NCI-H460 (cell line): ENCODE data around the gene RAB17. TPM values are rescaled to one million over a fixed set of nuclear protein-coding genes. Genes with fewer than 3 reads are reported as not detected.
"Not testable (repeated sequence)": the region's sequence is repeated elsewhere in the genome, so short reads cannot be mapped to it uniquely, and the experiment has no call there.

Source experiments
- DNase-seq: peaks from one replicate; pipeline ENCODE4 v3.0.0-alpha.2; 2016; ENCODE audit warnings: low read depth; ENCODE audit errors: extremely low read depth
- total RNA-seq: library from RNA; depleted of rRNA; stranded (reverse); fragments of >200 nt; shearing (Covaris generic); gene quantifications from 2 replicates; pipeline ENCODE4 v1.2.3, GENCODE V29; 2014

RAB17 gene
- total RNA-seq, 1 experiment from 2014 or later: 0.32 TPM

GRCh38 chr2:237625216-237625705 lies 34.7 kb upstream of the RAB17 start:
- DNase-seq: no peak

GRCh38 chr2:237624565-237624964 lies 34.0 kb upstream of the RAB17 start:
- no peak for DNase-seq

- no peak for DNase-seq
These were observed 33.2 kb upstream of the RAB17 start for GRCh38 chr2:237623428-237624403.

GRCh38 chr2:237618449-237618848 lies 27.9 kb upstream of the RAB17 start:
- no peak for DNase-seq

- no peak for DNase-seq
These were observed 27.1 kb upstream of the RAB17 start for GRCh38 chr2:237617587-237617982.

- no peak for DNase-seq
These were observed 26.4 kb upstream of the RAB17 start for GRCh38 chr2:237616734-237617586.

- no peak for DNase-seq
These were observed 25.8 kb upstream of the RAB17 start for GRCh38 chr2:237616373-237616733.

- no peak for DNase-seq
These were observed 25.2 kb upstream of the RAB17 start for GRCh38 chr2:237615631-237616249.

- no peak for DNase-seq
These were observed 23.7 kb upstream of the RAB17 start for GRCh38 chr2:237614151-237614720.

GRCh38 chr2:237613679-237614078 lies 23.1 kb upstream of the RAB17 start:
- no peak for DNase-seq

- DNase-seq: no peak
These were observed 22.2 kb upstream of the RAB17 start for GRCh38 chr2:237612527-237613357.

- not testable (repeated sequence) for DNase-seq
These were observed 16.0 kb upstream of the RAB17 start for GRCh38 chr2:237606522-237606921.

GRCh38 chr2:237604960-237605359 lies 14.4 kb upstream of the RAB17 start:
- DNase-seq: no peak

GRCh38 chr2:237604391-237604790 lies 13.9 kb upstream of the RAB17 start:
- DNase-seq: no peak

- peak; percentile 25 for DNase-seq
These were observed 13.3 kb upstream of the RAB17 start for GRCh38 chr2:237603718-237604362.

GRCh38 chr2:237603049-237603717 lies 12.6 kb upstream of the RAB17 start:
- DNase-seq: no peak

- DNase-seq: no peak
These were observed 11.9 kb upstream of the RAB17 start for GRCh38 chr2:237602409-237602808.

- DNase-seq: no peak
These were observed 11.1 kb upstream of the RAB17 start for GRCh38 chr2:237601453-237602116.
